WTC11 (cell line): ENCODE measurements around the gene HDGF. TPM values are rescaled to one million over a fixed set of nuclear protein-coding genes. Genes with fewer than 3 reads are reported as not detected.

Experiments
- ATAC-seq: fragments of 200-7000 bp; cut with Tn5 transposase; 2 replicates; pipeline ENCODE4 v1.10.0; 2021; ENCODE audit warnings: mild to moderate bottlenecking, moderate library complexity
- CTCF ChIA-PET: fragments of 300-600 bp; sonication (Branson Sonifier 250); formaldehyde crosslinking; loops from one replicate; lab custom pipeline; 2021; ENCODE audit warnings: antibody characterized with exemption; lab: Charles Lee
- POLR2A ChIA-PET: fragments of 350-600 bp; sonication (Branson Sonifier 250); formaldehyde crosslinking; loops from one replicate; lab custom pipeline; 2021; ENCODE audit warnings: antibody characterized with exemption; lab: Charles Lee
- DNase-seq: peaks from one replicate; pipeline ENCODE4 v3.0.0; 2021; ENCODE audit warnings: low spot score
- H3K27ac Mint-ChIP-seq: 2 replicates; pipeline ENCODE4 v1.8.0; 2021; ENCODE audit warnings: mixed read lengths
- H3K27me3 Mint-ChIP-seq: 2 replicates; pipeline ENCODE4 v1.8.0; 2021; ENCODE audit warnings: low read depth, mild to moderate bottlenecking, moderate library complexity, mixed read lengths
- H3K36me3 Mint-ChIP-seq: 2 replicates; pipeline ENCODE4 v1.8.0; 2021; ENCODE audit warnings: mixed read lengths
- H3K4me1 Mint-ChIP-seq: 2 replicates; pipeline ENCODE4 v1.8.0; 2022; ENCODE audit warnings: mixed read lengths
- H3K4me3 Mint-ChIP-seq: 2 replicates; pipeline ENCODE4 v1.8.0; 2021; ENCODE audit warnings: mild to moderate bottlenecking, moderate library complexity, mixed read lengths
- H3K9me3 Mint-ChIP-seq: 2 replicates; pipeline ENCODE4 v1.8.0; 2021; ENCODE audit warnings: mixed read lengths
- ELF4 ChIP-seq: sonication (generic); formaldehyde crosslinking; IDR thresholded peaks from 2 replicates; pipeline ENCODE4 v1.8.1; 2022; ENCODE audit warnings: low read depth, mild to moderate bottlenecking, moderate library complexity, missing genetic modification reagents
- EMX1 ChIP-seq: fragments of 250-450 bp; sonication (Bioruptor Pico); IDR thresholded peaks from 2 replicates; pipeline ENCODE4 v1.8.0; 2021; ENCODE audit warnings: mild to moderate bottlenecking
- ESRRA ChIP-seq: sonication (generic); formaldehyde crosslinking; IDR thresholded peaks from 2 replicates; pipeline ENCODE4 v1.8.1; 2022; ENCODE audit warnings: mild to moderate bottlenecking, missing genetic modification reagents, borderline replicate concordance
- FOXP1 ChIP-seq: sonication (generic); formaldehyde crosslinking; IDR thresholded peaks from 2 replicates; pipeline ENCODE4 v1.8.0; 2022; ENCODE audit warnings: missing genetic modification reagents, mild to moderate bottlenecking, moderate library complexity, borderline replicate concordance
- JUN ChIP-seq: sonication (generic); formaldehyde crosslinking; IDR thresholded peaks from 2 replicates; pipeline ENCODE4 v1.8.0; 2023; ENCODE audit warnings: mild to moderate bottlenecking, missing genetic modification reagents
- KAT7 ChIP-seq: sonication (generic); formaldehyde crosslinking; IDR thresholded peaks from 2 replicates; pipeline ENCODE4 v1.8.1; 2023; ENCODE audit warnings: missing genetic modification reagents, mild to moderate bottlenecking, borderline replicate concordance
- MYBL2 ChIP-seq: sonication (generic); formaldehyde crosslinking; IDR thresholded peaks from 2 replicates; pipeline ENCODE4 v1.8.1; 2023; ENCODE audit warnings: mild to moderate bottlenecking, moderate library complexity, missing genetic modification reagents
- NFATC4 ChIP-seq: fragments of 250-450 bp; sonication (Bioruptor Pico); IDR thresholded peaks from 2 replicates; pipeline ENCODE4 v1.9.0; 2021; ENCODE audit warnings: mild to moderate bottlenecking
- NR1H2 ChIP-seq: sonication (generic); formaldehyde crosslinking; IDR thresholded peaks from 2 replicates; pipeline ENCODE4 v1.9.0; 2021; ENCODE audit warnings: mild to moderate bottlenecking, moderate library complexity, missing genetic modification reagents
- NR3C1 ChIP-seq: sonication (generic); formaldehyde crosslinking; conservative IDR thresholded peaks from 2 replicates; pipeline ENCODE4 v1.8.1; 2023; ENCODE audit warnings: low read depth, mild to moderate bottlenecking, missing genetic modification reagents
- PRRX2 ChIP-seq: fragments of 250-450 bp; sonication (Bioruptor Pico); IDR thresholded peaks from 2 replicates; pipeline ENCODE4 v1.8.0; 2021; ENCODE audit warnings: mild to moderate bottlenecking
- SP1 ChIP-seq: sonication (generic); formaldehyde crosslinking; conservative IDR thresholded peaks from 2 replicates; pipeline ENCODE4 v1.8.1; 2022; ENCODE audit warnings: missing genetic modification reagents
- TEAD4 ChIP-seq: sonication (generic); formaldehyde crosslinking; IDR thresholded peaks from 2 replicates; pipeline ENCODE4 v1.8.0; 2022; ENCODE audit warnings: mild to moderate bottlenecking, missing genetic modification reagents
- total RNA-seq: library from RNA; stranded (reverse); gene quantifications from 3 replicates; pipeline ENCODE4 v1.2.3, GENCODE V29; 2021
- TF ChIP-seq, protein P1 (sequence below): sonication (generic); formaldehyde crosslinking; IDR thresholded peaks from 2 replicates; pipeline ENCODE4 v1.8.0; 2022; ENCODE audit warnings: missing genetic modification reagents
- TF ChIP-seq, protein P2 (sequence below): sonication (generic); formaldehyde crosslinking; IDR thresholded peaks from 2 replicates; pipeline ENCODE4 v1.8.0; 2022; ENCODE audit warnings: mild to moderate bottlenecking, missing genetic modification reagents
- TF ChIP-seq, protein P3 (sequence below): fragments of 250-450 bp; sonication (Bioruptor Pico); conservative IDR thresholded peaks from 2 replicates; pipeline ENCODE4 v1.9.0; 2021; ENCODE audit warnings: mild to moderate bottlenecking
- TF ChIP-seq, protein P4 (sequence below): fragments of 250-450 bp; sonication (Bioruptor Pico); IDR thresholded peaks from 2 replicates; pipeline ENCODE4 v1.9.0; 2021; ENCODE audit warnings: mild to moderate bottlenecking
- TF ChIP-seq, protein P5 (sequence below): sonication (generic); formaldehyde crosslinking; conservative IDR thresholded peaks from 2 replicates; pipeline ENCODE4 v1.8.1; 2023; ENCODE audit warnings: mild to moderate bottlenecking, low read depth, missing genetic modification reagents, moderate library complexity

The HDGF gene
- total RNA-seq, 1 experiment from 2014 or later = 339 TPM

DNA sequence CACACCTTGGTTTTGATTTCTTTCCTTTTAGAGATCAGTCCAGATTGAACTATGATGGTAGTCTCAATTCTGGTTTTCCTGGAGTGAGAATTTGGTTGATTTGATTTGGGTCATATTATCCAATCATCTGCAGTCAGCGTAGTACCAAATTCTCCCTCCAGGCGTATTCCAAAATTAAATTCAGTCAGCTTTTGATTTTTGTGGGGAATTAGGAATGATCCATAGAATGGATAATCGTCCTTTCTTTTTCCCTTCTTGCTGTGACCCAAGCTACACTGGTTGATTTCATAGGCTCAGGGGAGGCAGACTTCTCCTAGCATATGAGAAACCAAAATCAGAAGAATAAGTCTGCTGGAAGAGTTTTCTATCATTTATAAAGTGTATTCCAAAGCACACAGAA lies 20.7 kb upstream of the HDGF start (continued):
- TF ChIP-seq SP1 (CRISPR knock-in tag) = no peak

DNA sequence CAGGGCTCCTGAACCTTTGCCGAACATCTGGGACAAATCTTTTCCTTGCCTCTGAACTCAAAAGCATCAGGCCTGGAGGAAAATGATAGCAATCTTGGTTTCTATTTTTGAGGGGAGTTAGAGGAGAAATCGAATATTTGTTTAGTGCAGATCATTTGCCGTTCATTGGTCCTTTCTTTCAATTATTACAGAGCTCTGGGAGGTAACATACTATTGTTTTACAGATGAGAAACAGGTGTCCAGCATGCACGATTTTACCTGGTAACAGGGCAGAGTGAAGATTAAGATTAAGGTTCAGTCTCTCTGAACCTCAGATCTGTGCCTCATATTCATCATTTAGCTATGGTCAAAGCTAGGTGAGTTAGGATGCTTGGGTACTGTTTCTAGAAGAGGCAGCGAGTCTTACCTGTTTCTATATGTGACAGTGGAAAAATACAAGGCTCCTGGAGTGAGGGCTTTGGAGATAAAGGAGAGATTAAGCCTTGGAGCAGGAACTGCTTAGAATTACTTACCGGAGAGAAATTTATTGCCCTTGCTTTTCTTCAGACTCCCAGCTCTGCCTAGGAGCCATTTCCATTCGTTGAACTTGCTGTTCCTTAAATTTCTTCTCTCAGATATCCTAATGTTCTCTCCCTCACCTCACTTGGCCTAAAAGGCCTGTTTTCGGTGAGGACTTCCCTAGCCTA lies 17.3 kb upstream of the HDGF start:
- H3K4me1 Mint-ChIP-seq = peaks cover 34% of the 10 kb centered on the region
- CTCF ChIA-PET = interaction anchor here (1.2 to 2.1 kb wide), 2 partner anchors 17 to 42 kb away, joined by 3 to 12 read pairs; no protein-coding TSS in a partner anchor

DNA sequence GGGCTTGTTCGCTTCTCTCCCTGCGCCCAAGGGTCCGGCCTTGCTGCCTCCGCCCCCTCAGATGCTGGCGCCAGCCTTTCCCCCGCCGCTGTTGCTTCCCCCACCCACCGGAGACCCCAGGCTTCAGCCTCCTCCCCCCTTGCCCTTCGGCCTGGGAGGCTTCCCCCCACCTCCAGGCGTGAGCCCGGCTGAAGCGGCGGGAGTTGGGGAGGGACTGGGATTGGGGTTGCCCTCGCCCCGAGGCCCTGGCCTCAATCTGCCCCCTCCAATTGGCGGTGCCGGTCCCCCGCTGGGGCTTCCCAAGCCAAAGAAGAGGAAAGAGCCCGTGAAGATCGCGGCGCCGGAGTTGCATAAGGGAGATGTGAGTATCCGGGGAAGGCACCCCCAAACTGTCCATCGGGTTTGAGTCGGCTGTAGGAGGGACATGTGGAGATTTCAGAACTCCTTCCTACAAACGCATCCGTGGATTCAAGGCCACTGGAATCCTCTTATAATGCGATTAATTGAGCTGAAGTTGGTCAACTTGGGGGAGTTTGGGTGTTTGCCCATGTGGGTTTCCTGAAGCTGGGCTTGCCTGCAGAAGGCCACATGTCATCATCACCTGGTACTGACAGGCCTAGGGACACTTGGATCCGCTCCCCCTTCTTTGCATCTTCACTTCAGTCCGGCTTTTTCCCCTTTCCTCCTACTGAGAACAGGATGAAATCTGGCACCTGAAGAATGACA lies 16.6 kb upstream of the HDGF start:
- ATAC-seq = no peak
- TF ChIP-seq ELF4 (CRISPR knock-in tag) = no peak
- TF ChIP-seq, protein P1, sequence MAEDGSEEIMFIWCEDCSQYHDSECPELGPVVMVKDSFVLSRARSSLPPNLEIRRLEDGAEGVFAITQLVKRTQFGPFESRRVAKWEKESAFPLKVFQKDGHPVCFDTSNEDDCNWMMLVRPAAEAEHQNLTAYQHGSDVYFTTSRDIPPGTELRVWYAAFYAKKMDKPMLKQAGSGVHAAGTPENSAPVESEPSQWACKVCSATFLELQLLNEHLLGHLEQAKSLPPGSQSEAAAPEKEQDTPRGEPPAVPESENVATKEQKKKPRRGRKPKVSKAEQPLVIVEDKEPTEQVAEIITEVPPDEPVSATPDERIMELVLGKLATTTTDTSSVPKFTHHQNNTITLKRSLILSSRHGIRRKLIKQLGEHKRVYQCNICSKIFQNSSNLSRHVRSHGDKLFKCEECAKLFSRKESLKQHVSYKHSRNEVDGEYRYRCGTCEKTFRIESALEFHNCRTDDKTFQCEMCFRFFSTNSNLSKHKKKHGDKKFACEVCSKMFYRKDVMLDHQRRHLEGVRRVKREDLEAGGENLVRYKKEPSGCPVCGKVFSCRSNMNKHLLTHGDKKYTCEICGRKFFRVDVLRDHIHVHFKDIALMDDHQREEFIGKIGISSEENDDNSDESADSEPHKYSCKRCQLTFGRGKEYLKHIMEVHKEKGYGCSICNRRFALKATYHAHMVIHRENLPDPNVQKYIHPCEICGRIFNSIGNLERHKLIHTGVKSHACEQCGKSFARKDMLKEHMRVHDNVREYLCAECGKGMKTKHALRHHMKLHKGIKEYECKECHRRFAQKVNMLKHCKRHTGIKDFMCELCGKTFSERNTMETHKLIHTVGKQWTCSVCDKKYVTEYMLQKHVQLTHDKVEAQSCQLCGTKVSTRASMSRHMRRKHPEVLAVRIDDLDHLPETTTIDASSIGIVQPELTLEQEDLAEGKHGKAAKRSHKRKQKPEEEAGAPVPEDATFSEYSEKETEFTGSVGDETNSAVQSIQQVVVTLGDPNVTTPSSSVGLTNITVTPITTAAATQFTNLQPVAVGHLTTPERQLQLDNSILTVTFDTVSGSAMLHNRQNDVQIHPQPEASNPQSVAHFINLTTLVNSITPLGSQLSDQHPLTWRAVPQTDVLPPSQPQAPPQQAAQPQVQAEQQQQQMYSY (CRISPR knock-in tag) = peak; percentile 38
- TF ChIP-seq KAT7 (CRISPR knock-in tag) = 0 out of 2 replicates have a peak, but pooled peaks have one; percentile 27
- Mint-ChIP-seq H3K9me3 (no peaks in the 10 kb centered on the region), H3K4me1 (peaks cover 34% of the 10 kb centered on the region), H3K4me3 (no peak overlapping the region), H3K27me3 (no peaks in the 10 kb centered on the region), H3K27ac (peak overlapping the region; percentile 28), H3K36me3 (peaks cover 9% of the 10 kb centered on the region)
- DNase-seq = peak; percentile 72
- CTCF ChIA-PET = interaction anchor here (1.0 to 2.9 kb wide), 13 partner anchors 16 to 306 kb away, joined by 3 to 39 read pairs (median 6); partner anchors contain the start of genes ISG20L2, METTL25B, MRPL24 and NTRK1
- POLR2A ChIA-PET = interaction anchor here (0.7 to 3.4 kb wide), 8 partner anchors 13 to 92 kb away, joined by 3 to 24 read pairs (median 4); partner anchors contain the start of genes HDGF, ISG20L2, METTL25B and MRPL24

More for the DNA sequence above, 17.3 kb upstream of the HDGF start:
- Mint-ChIP-seq H3K27ac (peak overlapping the region; percentile 28), H3K9me3 (no peaks in the 10 kb centered on the region), H3K4me3 (no peak overlapping the region), H3K36me3 (peaks cover 15% of the 10 kb centered on the region), H3K27me3 (no peaks in the 10 kb centered on the region)
- no peak for TF ChIP-seq ESRRA (CRISPR knock-in tag)
- no peak for TF ChIP-seq NR3C1 (CRISPR knock-in tag)
- no peak for TF ChIP-seq NR1H2
- no peak for TF ChIP-seq JUN (CRISPR knock-in tag)
- TF ChIP-seq, protein P2, sequence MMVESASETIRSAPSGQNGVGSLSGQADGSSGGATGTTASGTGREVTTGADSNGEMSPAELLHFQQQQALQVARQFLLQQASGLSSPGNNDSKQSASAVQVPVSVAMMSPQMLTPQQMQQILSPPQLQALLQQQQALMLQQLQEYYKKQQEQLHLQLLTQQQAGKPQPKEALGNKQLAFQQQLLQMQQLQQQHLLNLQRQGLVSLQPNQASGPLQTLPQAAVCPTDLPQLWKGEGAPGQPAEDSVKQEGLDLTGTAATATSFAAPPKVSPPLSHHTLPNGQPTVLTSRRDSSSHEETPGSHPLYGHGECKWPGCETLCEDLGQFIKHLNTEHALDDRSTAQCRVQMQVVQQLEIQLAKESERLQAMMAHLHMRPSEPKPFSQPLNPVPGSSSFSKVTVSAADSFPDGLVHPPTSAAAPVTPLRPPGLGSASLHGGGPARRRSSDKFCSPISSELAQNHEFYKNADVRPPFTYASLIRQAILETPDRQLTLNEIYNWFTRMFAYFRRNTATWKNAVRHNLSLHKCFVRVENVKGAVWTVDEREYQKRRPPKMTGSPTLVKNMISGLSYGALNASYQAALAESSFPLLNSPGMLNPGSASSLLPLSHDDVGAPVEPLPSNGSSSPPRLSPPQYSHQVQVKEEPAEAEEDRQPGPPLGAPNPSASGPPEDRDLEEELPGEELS = no peak
- TF ChIP-seq, protein P3, sequence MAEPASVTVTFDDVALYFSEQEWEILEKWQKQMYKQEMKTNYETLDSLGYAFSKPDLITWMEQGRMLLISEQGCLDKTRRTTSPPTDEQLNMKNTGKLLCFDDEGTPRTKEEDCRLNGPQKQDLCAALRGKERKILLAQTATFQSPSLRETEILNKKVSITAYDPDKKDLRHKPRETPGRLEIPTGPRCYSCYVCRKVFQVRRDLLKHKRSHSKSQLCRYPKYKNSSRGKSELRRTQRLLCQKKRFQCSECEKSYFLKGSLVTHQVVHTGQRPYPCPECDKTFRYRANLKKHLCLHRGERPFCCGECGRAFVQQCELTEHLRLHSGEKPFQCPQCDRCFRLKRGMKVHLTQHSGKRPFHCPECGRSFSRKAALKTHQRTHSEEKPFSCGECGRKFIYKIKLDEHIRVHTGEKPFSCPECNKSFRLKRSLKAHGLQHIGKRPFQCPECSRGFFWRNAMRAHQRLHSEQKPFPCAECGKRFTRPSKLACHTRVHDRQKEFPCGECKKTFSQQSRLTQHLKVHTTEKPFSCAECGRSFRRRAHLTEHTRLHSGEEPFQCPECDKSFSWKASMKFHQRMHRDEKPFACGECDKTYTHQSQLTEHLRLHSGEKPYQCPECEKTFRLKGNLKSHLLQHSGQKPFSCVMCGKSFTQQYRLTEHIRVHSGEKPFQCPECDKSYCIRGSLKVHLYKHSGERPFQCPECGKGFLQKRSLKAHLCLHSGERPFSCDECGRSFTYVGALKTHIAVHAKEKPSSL (CRISPR knock-in tag) = no peak
- no peak for TF ChIP-seq FOXP1 (CRISPR knock-in tag)
- TF ChIP-seq NFATC4 (CRISPR knock-in tag) = no peak
- no peak for TF ChIP-seq PRRX2 (CRISPR knock-in tag)
- TF ChIP-seq TEAD4 (CRISPR knock-in tag) = no peak
- TF ChIP-seq, protein P4, sequence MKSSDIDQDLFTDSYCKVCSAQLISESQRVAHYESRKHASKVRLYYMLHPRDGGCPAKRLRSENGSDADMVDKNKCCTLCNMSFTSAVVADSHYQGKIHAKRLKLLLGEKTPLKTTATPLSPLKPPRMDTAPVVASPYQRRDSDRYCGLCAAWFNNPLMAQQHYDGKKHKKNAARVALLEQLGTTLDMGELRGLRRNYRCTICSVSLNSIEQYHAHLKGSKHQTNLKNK (CRISPR knock-in tag) = no peak
- TF ChIP-seq EMX1 (CRISPR knock-in tag) = no peak
- TF ChIP-seq, protein P5, sequence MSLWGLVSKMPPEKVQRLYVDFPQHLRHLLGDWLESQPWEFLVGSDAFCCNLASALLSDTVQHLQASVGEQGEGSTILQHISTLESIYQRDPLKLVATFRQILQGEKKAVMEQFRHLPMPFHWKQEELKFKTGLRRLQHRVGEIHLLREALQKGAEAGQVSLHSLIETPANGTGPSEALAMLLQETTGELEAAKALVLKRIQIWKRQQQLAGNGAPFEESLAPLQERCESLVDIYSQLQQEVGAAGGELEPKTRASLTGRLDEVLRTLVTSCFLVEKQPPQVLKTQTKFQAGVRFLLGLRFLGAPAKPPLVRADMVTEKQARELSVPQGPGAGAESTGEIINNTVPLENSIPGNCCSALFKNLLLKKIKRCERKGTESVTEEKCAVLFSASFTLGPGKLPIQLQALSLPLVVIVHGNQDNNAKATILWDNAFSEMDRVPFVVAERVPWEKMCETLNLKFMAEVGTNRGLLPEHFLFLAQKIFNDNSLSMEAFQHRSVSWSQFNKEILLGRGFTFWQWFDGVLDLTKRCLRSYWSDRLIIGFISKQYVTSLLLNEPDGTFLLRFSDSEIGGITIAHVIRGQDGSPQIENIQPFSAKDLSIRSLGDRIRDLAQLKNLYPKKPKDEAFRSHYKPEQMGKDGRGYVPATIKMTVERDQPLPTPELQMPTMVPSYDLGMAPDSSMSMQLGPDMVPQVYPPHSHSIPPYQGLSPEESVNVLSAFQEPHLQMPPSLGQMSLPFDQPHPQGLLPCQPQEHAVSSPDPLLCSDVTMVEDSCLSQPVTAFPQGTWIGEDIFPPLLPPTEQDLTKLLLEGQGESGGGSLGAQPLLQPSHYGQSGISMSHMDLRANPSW (CRISPR knock-in tag) = no peak
- no peak for TF ChIP-seq MYBL2
- ATAC-seq (no peak), DNase-seq (no peak)
- POLR2A ChIA-PET = interaction anchor here (1.3 to 3.4 kb wide), 2 partner anchors 17 to 28 kb away, joined by 4 to 24 read pairs; partner anchors contain the start of genes HDGF and MRPL24
